PC-3 (cell line): ENCODE results near the gene SCRT2. TPM values are rescaled to one million over a fixed set of nuclear protein-coding genes. Genes with fewer than 3 reads are reported as not detected.

ENCODE experiments used
- ATAC-seq: fragments of 200-7000 bp; cut with Tn5 transposase; 2 replicates; pipeline ENCODE4 v1.9.1; 2020; ENCODE audit warnings: mild to moderate bottlenecking, moderate library complexity
- BruUV-seq: library from RNA; stranded (reverse); fragments of 400-500 nt; replicated peaks from 2 replicates; lab custom pipeline; 2021; lab: Mats Ljungman, UMichigan
- CTCF ChIA-PET: fragments of 300-600 bp; sonication (Branson Sonifier 250); formaldehyde crosslinking; loops from one replicate; lab custom pipeline; 2022; ENCODE audit warnings: antibody characterized with exemption; lab: Charles Lee
- POLR2A ChIA-PET: fragments of 300-600 bp; sonication (Branson Sonifier 250); formaldehyde crosslinking; loops from one replicate; lab custom pipeline; 2022; ENCODE audit warnings: antibody characterized with exemption; ENCODE audit not compliant: unreplicated experiment; lab: Charles Lee
- DNase-seq: peaks from one replicate; pipeline ENCODE4 v3.0.0-alpha.2; 2015
- H2AFZ ChIP-seq: fragments of 300-600 bp; sonication (generic); 2 replicates; pipeline ENCODE4 v1.6.0; 2016; ENCODE audit warnings: antibody characterized with exemption, low read length
- H3F3A ChIP-seq: fragments of 300-600 bp; sonication (generic); one replicate; pipeline ENCODE4 v1.6.0; 2017; ENCODE audit warnings: antibody characterized with exemption, low read length, control low read depth, mild to moderate bottlenecking; ENCODE audit not compliant: unreplicated experiment
- H3K27ac ChIP-seq: fragments of 300-600 bp; sonication (generic); 2 replicates; pipeline ENCODE4 v1.5.1; 2016; ENCODE audit warnings: mild to moderate bottlenecking, low read length
- H3K27me3 ChIP-seq: fragments of 300-600 bp; sonication (generic); 2 replicates; pipeline ENCODE4 v1.6.1; 2016; ENCODE audit warnings: low read length, mixed read lengths
- H3K36me3 ChIP-seq: fragments of 300-600 bp; sonication (generic); 2 replicates; pipeline ENCODE4 v1.6.1; 2016; ENCODE audit warnings: low read depth, mixed run types, low read length, mixed read lengths
- H3K4me1 ChIP-seq: fragments of 300-600 bp; sonication (generic); 2 replicates; pipeline ENCODE4 v1.5.1; 2016; ENCODE audit warnings: low read length; ENCODE audit not compliant: insufficient read depth
- H3K4me2 ChIP-seq: fragments of 300-600 bp; sonication (generic); 2 replicates; pipeline ENCODE4 v1.6.0; 2016; ENCODE audit warnings: low read length
- H3K4me3 ChIP-seq: fragments of 300-600 bp; sonication (generic); 2 replicates; pipeline ENCODE4 v1.5.1; 2016; ENCODE audit warnings: mild to moderate bottlenecking, low read length, mixed read lengths
- H3K79me2 ChIP-seq: fragments of 300-600 bp; sonication (generic); 2 replicates; pipeline ENCODE4 v1.6.1; 2017; ENCODE audit warnings: low read length, mixed read lengths
- H3K9ac ChIP-seq: fragments of 300-600 bp; sonication (generic); 2 replicates; pipeline ENCODE4 v1.6.0; 2016; ENCODE audit warnings: mild to moderate bottlenecking, low read length
- H3K9me2 ChIP-seq: fragments of 300-600 bp; sonication (generic); replicated peaks from 2 replicates; pipeline ENCODE4 v1.6.1; 2016; ENCODE audit warnings: mixed run types, low read length, mixed read lengths
- H3K9me3 ChIP-seq: fragments of 300-600 bp; sonication (generic); 2 replicates; pipeline ENCODE4 v1.6.1; 2016; ENCODE audit warnings: low read length, mixed read lengths
- H4K20me1 ChIP-seq: fragments of 300-600 bp; sonication (generic); 2 replicates; pipeline ENCODE4 v1.6.1; 2016; ENCODE audit warnings: low read length, mixed read lengths
- EZH2 ChIP-seq: fragments of 300-600 bp; sonication (generic); IDR thresholded peaks from one replicate; pipeline ENCODE4 v1.6.1; 2017; ENCODE audit warnings: antibody characterized with exemption, mild to moderate bottlenecking, low read length; ENCODE audit not compliant: unreplicated experiment
- EZH2phosphoT487 ChIP-seq: fragments of 300-600 bp; sonication (generic); IDR thresholded peaks from 2 replicates; pipeline ENCODE4 v1.6.1; 2018; ENCODE audit warnings: mild to moderate bottlenecking, antibody characterized with exemption, low read length, borderline replicate concordance
- intact Hi-C: fragments of 100-400 bp; cut with micrococcal nuclease; formaldehyde crosslinking; loops from 2 replicates; pipeline ENCODE4 v1.9.0; 2023
- total RNA-seq: library from RNA; depleted of rRNA; stranded (reverse); fragments of >200 nt; gene quantifications from 2 replicates; pipeline ENCODE4 v1.2.3, GENCODE V29; 2014
- TF ChIP-seq, protein P1 (sequence below): fragments of 300-600 bp; sonication (generic); conservative IDR thresholded peaks from 2 replicates; pipeline ENCODE4 v1.5.1; 2017; ENCODE audit warnings: antibody characterized with exemption, low read depth, mild to moderate bottlenecking, low read length

SCRT2 gene
- total RNA-seq, 1 experiment from 2014 or later: not detected

DNA sequence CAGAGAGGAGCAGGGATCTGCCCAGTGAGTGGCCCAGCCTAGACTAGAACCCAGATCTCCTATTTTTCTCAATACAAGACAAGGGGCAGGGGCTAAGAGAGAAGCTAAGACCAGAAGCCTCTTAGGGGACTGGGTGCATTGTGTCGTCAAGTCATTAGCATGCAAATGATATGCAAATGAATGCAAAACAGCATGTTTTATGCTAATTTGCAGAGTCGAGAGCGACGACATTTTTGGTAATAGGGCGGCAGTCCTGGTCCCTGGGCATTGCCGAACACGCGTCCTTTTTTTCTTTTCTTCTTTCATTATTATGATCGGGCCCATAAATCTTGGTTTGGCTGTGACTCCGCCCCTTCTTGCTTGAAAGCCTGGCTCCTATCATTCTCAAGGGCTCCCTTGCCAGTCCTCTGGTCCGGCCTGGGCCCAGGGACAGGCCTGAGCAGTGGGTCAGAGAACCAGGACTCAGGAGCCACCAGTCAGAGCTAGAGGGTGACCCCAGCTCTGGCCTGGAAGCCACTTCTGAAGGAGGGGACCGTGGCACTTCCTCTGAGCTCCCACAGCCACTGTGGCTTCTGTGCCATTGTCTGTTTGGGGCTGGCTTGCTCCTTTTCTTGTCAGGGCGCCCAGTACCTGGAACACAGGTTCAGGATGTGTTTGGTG lies 32.0 kb upstream of the SCRT2 start:
- Histone ChIP-seq H3K36me3 (no peaks in the 10 kb centered on the region), H3K27ac (no peak overlapping the region), H3K9me2 (no peaks in the 10 kb centered on the region), H3K4me1 (no peaks in the 10 kb centered on the region), H3K79me2 (no peaks in the 10 kb centered on the region), H4K20me1 (no peaks in the 10 kb centered on the region; the same call in 1 of the 2 replicates), H2AFZ (no peak overlapping the region), H3K9me3 (no peaks in the 10 kb centered on the region), H3K4me3 (no peak overlapping the region), H3K9ac (no peak overlapping the region), H3F3A (no peaks in the 10 kb centered on the region), H3K4me2 (no peak overlapping the region), H3K27me3 (peaks cover 49% of the 10 kb centered on the region)
- no TSS peak for BruUV-seq
- TF ChIP-seq EZH2 (no peak), EZH2phosphoT487 (no peak)
- TF ChIP-seq, protein P1, sequence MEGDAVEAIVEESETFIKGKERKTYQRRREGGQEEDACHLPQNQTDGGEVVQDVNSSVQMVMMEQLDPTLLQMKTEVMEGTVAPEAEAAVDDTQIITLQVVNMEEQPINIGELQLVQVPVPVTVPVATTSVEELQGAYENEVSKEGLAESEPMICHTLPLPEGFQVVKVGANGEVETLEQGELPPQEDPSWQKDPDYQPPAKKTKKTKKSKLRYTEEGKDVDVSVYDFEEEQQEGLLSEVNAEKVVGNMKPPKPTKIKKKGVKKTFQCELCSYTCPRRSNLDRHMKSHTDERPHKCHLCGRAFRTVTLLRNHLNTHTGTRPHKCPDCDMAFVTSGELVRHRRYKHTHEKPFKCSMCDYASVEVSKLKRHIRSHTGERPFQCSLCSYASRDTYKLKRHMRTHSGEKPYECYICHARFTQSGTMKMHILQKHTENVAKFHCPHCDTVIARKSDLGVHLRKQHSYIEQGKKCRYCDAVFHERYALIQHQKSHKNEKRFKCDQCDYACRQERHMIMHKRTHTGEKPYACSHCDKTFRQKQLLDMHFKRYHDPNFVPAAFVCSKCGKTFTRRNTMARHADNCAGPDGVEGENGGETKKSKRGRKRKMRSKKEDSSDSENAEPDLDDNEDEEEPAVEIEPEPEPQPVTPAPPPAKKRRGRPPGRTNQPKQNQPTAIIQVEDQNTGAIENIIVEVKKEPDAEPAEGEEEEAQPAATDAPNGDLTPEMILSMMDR: no peak
- DNase-seq (no peak), ATAC-seq (no peak)
- intact Hi-C loops: no loop called here
- ChIA-PET CTCF (no interaction called here), POLR2A (no interaction called here)

DNA sequence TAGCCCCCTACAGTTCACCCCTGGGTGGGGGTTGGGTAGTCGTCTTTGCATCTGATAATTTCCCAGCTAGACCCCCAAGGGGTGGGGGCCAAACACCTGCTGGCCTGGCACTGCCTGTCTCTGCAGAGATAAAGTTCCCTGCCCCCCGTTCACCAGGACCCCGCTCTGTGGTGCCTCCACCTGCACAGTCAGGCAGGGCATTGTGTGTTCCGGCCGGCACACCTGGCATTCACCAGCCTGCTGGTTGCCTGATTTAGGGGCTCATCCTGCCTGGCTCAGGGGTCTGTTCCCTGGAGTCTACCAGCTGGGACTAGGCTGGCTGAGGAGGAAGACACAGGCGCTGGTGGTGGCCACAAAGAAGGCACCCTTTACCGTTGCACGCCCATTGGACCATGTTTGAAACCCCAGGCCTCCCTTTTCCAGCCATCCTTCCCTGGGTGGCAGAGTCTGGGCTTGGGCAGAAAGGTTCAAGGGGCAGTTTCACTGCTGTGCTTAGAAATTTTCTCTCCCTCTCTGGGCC lies 30.8 kb upstream of the SCRT2 start:
- ChIA-PET POLR2A (no interaction called here), CTCF (no interaction called here)
- Histone ChIP-seq H3K4me2 (no peak overlapping the region), H3K27ac (no peak overlapping the region), H3K9ac (no peak overlapping the region), H2AFZ (no peak overlapping the region), H4K20me1 (no peaks in the 10 kb centered on the region; the same call in 1 of the 2 replicates), H3K79me2 (no peaks in the 10 kb centered on the region), H3K27me3 (peaks cover 47% of the 10 kb centered on the region), H3K4me3 (no peak overlapping the region), H3K9me2 (no peaks in the 10 kb centered on the region), H3K4me1 (no peaks in the 10 kb centered on the region), H3K9me3 (no peaks in the 10 kb centered on the region), H3F3A (no peaks in the 10 kb centered on the region), H3K36me3 (no peaks in the 10 kb centered on the region)
- no TSS peak for BruUV-seq
- DNase-seq (no peak), ATAC-seq (no peak)
- intact Hi-C loops: no loop called here
- TF ChIP-seq EZH2phosphoT487 (no peak), EZH2 (no peak)
- TF ChIP-seq, protein P1: no peak

DNA sequence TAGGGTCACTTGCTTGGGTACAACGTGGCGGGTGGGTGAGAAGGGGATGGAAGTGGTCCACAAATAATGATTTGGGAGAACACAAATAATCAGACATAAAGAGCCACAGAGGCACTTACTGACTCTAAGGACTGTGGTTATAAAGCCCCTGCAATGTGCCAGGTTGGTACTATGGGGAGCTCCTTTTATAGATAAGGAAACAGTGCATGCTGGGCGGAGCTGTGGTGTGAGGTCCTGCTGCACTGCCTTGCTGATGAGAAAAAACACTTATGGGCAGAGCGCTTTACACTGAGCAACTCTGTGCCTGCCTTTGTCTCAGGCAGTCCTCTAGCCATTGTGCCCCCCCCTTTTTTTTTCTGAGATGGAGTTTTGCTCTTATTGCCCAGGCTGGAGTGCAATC lies 29.1 kb upstream of the SCRT2 start:
- Histone ChIP-seq H4K20me1 (no peaks in the 10 kb centered on the region; the same call in 1 of the 2 replicates), H3K4me1 (no peaks in the 10 kb centered on the region), H3K79me2 (no peaks in the 10 kb centered on the region), H3K9ac (no peak overlapping the region), H2AFZ (no peak overlapping the region), H3K27ac (no peak overlapping the region), H3K4me2 (no peak overlapping the region), H3K4me3 (no peak overlapping the region), H3K36me3 (no peaks in the 10 kb centered on the region), H3K27me3 (peaks cover 50% of the 10 kb centered on the region), H3K9me2 (no peaks in the 10 kb centered on the region), H3F3A (no peaks in the 10 kb centered on the region), H3K9me3 (no peaks in the 10 kb centered on the region)
- DNase-seq (no peak), ATAC-seq (no peak)
- ChIA-PET CTCF (no interaction called here), POLR2A (no interaction called here)
- no TSS peak for BruUV-seq
- TF ChIP-seq, protein P1: no peak
- TF ChIP-seq EZH2phosphoT487 (no peak), EZH2 (no peak)
- intact Hi-C loops: no loop called here
